ENCODE measurements around the gene AGO4.

DNA sequence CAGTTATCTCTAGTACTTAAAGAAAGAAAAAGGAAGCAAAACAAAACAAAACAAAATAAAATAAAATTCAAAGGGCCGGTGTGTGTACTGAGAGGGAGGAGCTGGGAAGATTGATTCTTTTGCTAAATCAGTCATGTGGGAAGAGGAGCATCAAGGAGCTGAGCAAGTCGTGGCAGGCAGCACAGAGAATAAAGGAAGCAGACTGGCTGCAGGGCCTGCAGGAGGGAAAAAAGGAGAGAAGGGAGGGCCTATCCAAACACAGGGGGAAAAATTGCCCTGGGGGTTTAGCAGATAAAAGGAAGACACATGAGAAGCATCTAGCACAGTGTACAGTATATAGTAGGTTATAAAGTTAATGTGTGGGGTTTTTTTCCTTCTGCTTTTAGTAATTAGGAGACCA, 27.6 kb downstream of the AGO4 start:
- no peak for TF ChIP-seq CTCF (IDR thresholded peaks at IDR 0.05)
- TF ChIP-seq POLR2A (IDR thresholded peaks at IDR 0.05) = no peak

Data from Peyer's patch (tissue), 4 donors.